ENCODE results near the gene SERINC5. TPM values are rescaled to one million over a fixed set of nuclear protein-coding genes. Genes with fewer than 3 reads are reported as not detected.

Gene SERINC5
- total and polyA plus RNA-seq, 2 donors (not counting 3 experiments of a cell fraction or from before 2014, with no cell fraction given): 3.2 to 10.1 TPM

GRCh38 chr5:80268916-80269315 lies 13.1 kb upstream of the SERINC5 start:
- H3K9me1 ChIP-seq (replicated peaks; ENCODE audit: control insufficient read depth, extremely low read depth, insufficient read depth, low read length): no peaks in the 10 kb centered on the region
- no peak overlapping the region for H3K9ac ChIP-seq (replicated peaks; ENCODE audit: extremely low read depth, insufficient read depth, low read length)
- no peak overlapping the region for H2AFZ ChIP-seq (ENCODE audit: low read depth, low read length)
- dilution Hi-C loops (cut with MboI; ENCODE audit: extremely low pct_ligation_motif_present, low sequenced_read_pairs): no loop called here
- no peak overlapping the region for H3K4me2 ChIP-seq (ENCODE audit: insufficient read depth, low read length)
- H3K4me1 ChIP-seq (ENCODE audit: control insufficient read depth, extremely low read depth, insufficient read depth, low read length): no peaks in the 10 kb centered on the region
- no peaks in the 10 kb centered on the region for H4K20me1 ChIP-seq (replicated peaks; ENCODE audit: control insufficient read depth, extremely low read depth, insufficient read depth, low read length)
- BruUV-seq (replicated peaks): no TSS peak
- H3K27me3 ChIP-seq (ENCODE audit: control insufficient read depth in 2 of 2, insufficient read depth in 2 of 2, low read length in 2 of 2): no peaks in the 10 kb centered on the region
- TF ChIP-seq FOS (IDR thresholded peaks at IDR 0.05; ENCODE audit: borderline replicate concordance, insufficient read depth, low read length): no peak
- no peak for TF ChIP-seq CTCF (IDR thresholded peaks at IDR 0.05; ENCODE audit: extremely low read depth in 1 of 2, insufficient read depth in 1 of 2, low read depth in 1 of 2, low read length in 2 of 2)
- no peak for TF ChIP-seq JUN (IDR thresholded peaks at IDR 0.05; ENCODE audit: borderline replicate concordance, insufficient read depth, insufficient read length, low read depth)
- no peak for TF ChIP-seq MYC (IDR thresholded peaks at IDR 0.05; ENCODE audit: low read depth, low read length)
- intact Hi-C loops (cut with micrococcal nuclease): no loop called here
- no peak overlapping the region for H3K27ac ChIP-seq (ENCODE audit: insufficient read depth, low read depth, low read length)
- DNase-seq (ENCODE audit: low read depth, low spot score) (peak; percentile 16), FAIRE-seq (no peak)
- ChIA-PET CTCF (interaction anchor here (1.4 to 2.1 kb wide), 2 partner anchors 177 to 186 kb away, joined by 6 to 8 read pairs; no protein-coding TSS in a partner anchor), POLR2A (no interaction called here)
- H3K9me3 ChIP-seq (replicated peaks; ENCODE audit: control insufficient read depth, insufficient read depth, low read length): no peaks in the 10 kb centered on the region
- H3K79me2 ChIP-seq (ENCODE audit: control insufficient read depth, insufficient read depth, low read length): no peaks in the 10 kb centered on the region
- H3K36me3 ChIP-seq (ENCODE audit: control insufficient read depth in 2 of 2, extremely low read depth in 1 of 2, insufficient read depth in 2 of 2, low read length in 2 of 2): no peaks in the 10 kb centered on the region
- no peak overlapping the region for H3K4me3 ChIP-seq (replicated peaks in 1 of 3; ENCODE audit: insufficient read depth in 1 of 3, low read depth in 1 of 3, low read length in 3 of 3)

- H3K4me2 ChIP-seq (ENCODE audit: insufficient read depth, low read length): no peak overlapping the region
- no peaks in the 10 kb centered on the region for H3K79me2 ChIP-seq (ENCODE audit: control insufficient read depth, insufficient read depth, low read length)
- ChIA-PET POLR2A (no interaction called here), CTCF (interaction anchor here (0.8 to 1.5 kb wide), 4 partner anchors 9 to 183 kb away, joined by 3 to 8 read pairs (median 3); partner anchors contain the start of gene SERINC5)
- intact Hi-C loops (cut with micrococcal nuclease) (no loop called here), dilution Hi-C loops (cut with MboI; ENCODE audit: extremely low pct_ligation_motif_present, low sequenced_read_pairs) (no loop called here)
- H2AFZ ChIP-seq (ENCODE audit: low read depth, low read length): no peak overlapping the region
- H3K27me3 ChIP-seq (ENCODE audit: control insufficient read depth in 2 of 2, insufficient read depth in 2 of 2, low read length in 2 of 2): no peaks in the 10 kb centered on the region
- H3K36me3 ChIP-seq (ENCODE audit: control insufficient read depth in 2 of 2, extremely low read depth in 1 of 2, insufficient read depth in 2 of 2, low read length in 2 of 2): no peaks in the 10 kb centered on the region
- DNase-seq (ENCODE audit: low read depth, low spot score) (no peak), FAIRE-seq (no peak)
- H3K9me3 ChIP-seq (replicated peaks; ENCODE audit: control insufficient read depth, insufficient read depth, low read length): no peaks in the 10 kb centered on the region
- H3K4me3 ChIP-seq (replicated peaks in 1 of 3; ENCODE audit: insufficient read depth in 1 of 3, low read depth in 1 of 3, low read length in 3 of 3): no peak overlapping the region
- no TSS peak for BruUV-seq (replicated peaks)
- no peaks in the 10 kb centered on the region for H4K20me1 ChIP-seq (replicated peaks; ENCODE audit: control insufficient read depth, extremely low read depth, insufficient read depth, low read length)
- no peak overlapping the region for H3K9ac ChIP-seq (replicated peaks; ENCODE audit: extremely low read depth, insufficient read depth, low read length)
- no peaks in the 10 kb centered on the region for H3K4me1 ChIP-seq (ENCODE audit: control insufficient read depth, extremely low read depth, insufficient read depth, low read length)
- TF ChIP-seq GATA2 (IDR thresholded peaks at IDR 0.05; ENCODE audit: insufficient read depth, insufficient read length, low read depth, low read length) (no peak), FOS (IDR thresholded peaks at IDR 0.05; ENCODE audit: borderline replicate concordance, insufficient read depth, low read length) (no peak), CTCF (IDR thresholded peaks at IDR 0.05; ENCODE audit: extremely low read depth in 1 of 2, insufficient read depth in 1 of 2, low read depth in 1 of 2, low read length in 2 of 2) (no peak), JUN (IDR thresholded peaks at IDR 0.05; ENCODE audit: borderline replicate concordance, insufficient read depth, insufficient read length, low read depth) (no peak), EZH2 (IDR thresholded peaks at IDR 0.05; ENCODE audit: borderline replicate concordance, low read depth, low read length, severe bottlenecking) (no peak), MYC (IDR thresholded peaks at IDR 0.05; ENCODE audit: low read depth, low read length) (no peak), MAX (IDR thresholded peaks at IDR 0.05; ENCODE audit: insufficient read depth, insufficient read length) (no peak), POLR2A (IDR thresholded peaks at IDR 0.05; ENCODE audit: low read depth, low read length) (no peak), POLR2AphosphoS5 (IDR thresholded peaks at IDR 0.05; ENCODE audit: insufficient read depth, low read depth, low read length) (no peak)
- no peaks in the 10 kb centered on the region for H3K9me1 ChIP-seq (replicated peaks; ENCODE audit: control insufficient read depth, extremely low read depth, insufficient read depth, low read length)
- H3K27ac ChIP-seq (ENCODE audit: insufficient read depth, low read depth, low read length): no peak overlapping the region
Observed at GRCh38 chr5:80266566-80266965, 10.7 kb upstream of the SERINC5 start.

Measured in endothelial cell of umbilical vein (primary cell).